ENCODE data around the gene PRKCH.

PRKCH gene

DNA sequence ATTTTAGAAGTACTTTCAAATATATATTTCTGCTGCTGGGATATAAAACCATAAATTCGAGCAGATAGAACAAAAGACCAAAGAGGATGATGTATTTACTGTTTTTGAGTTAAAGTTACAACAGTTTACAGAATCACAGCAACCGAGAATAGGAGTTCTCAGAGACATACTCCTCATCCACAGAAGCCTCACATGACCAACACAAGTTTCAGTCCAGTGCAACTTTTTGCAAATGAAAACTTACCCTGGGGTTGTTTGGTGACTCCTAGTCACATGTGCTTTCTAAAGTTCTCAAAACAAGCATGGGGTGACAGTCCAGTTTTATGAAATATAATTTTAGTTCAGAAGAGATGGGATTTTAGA lies 117.1 kb downstream of the PRKCH start:
- no peak overlapping the region for H3K4me3 ChIP-seq (ENCODE audit: low read depth, low read length)
- peaks cover 13% of the 10 kb centered on the region for H3K4me1 ChIP-seq (ENCODE audit: control insufficient read depth, insufficient read depth, low read length)
- no peaks in the 10 kb centered on the region for H3K36me3 ChIP-seq (ENCODE audit: control insufficient read depth, insufficient read depth, low read length)
- H3K27me3 ChIP-seq (ENCODE audit: control insufficient read depth, insufficient read depth, low read length): no peaks in the 10 kb centered on the region
- no peaks in the 10 kb centered on the region for H3K9me3 ChIP-seq (ENCODE audit: control insufficient read depth, insufficient read depth, low read length)
- no peak overlapping the region for H3K9ac ChIP-seq (ENCODE audit: low read depth, low read length)

DNA sequence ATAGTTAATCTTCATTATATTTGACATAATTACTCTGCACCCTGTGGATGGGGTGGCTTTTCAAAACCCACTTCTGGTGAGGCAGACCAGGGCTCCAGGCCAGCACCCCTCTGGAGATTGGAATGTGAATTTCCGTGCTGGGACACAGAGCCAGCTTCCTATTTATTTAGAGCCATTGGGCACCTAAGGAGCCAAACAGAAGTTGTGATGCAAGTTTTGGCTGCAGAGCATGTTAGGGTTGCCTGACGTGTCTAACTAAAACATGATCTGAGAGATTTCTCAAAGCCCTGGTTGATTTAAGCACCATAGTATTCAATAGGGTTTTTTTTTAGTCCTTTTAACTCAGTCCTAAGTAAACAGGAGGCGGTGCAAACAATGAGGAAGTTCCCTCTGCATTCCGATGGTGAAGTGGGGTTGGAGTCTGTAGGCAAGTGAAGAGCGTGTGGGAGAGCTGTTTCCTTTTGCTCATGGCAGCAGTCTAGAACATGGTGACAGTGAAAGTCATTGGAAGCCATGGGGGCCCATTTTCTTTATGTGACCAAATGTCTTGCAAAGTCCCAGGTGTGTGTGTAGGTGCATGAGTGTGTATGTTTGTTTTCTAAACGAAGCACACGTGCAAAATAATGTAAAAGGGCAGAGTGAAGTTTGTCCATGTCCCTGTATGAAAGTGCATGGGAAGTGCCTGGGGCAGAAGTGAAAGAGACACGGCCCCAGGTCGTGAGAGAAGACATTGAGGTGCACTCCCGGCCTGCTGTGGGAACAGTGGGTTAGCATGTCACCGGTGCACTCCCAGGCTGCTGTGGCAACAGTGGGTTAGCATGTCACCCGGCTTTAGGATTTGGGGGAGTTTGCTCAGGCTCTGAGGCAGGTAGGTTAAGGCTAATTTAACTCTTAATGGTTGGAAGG lies 117.7 kb downstream of the PRKCH start:
- H3K9me3 ChIP-seq (ENCODE audit: control insufficient read depth, insufficient read depth, low read length): no peaks in the 10 kb centered on the region
- H3K36me3 ChIP-seq (ENCODE audit: control insufficient read depth, insufficient read depth, low read length): no peaks in the 10 kb centered on the region
- H3K4me3 ChIP-seq (ENCODE audit: low read depth, low read length): peak overlapping the region; percentile 30
- no peaks in the 10 kb centered on the region for H3K27me3 ChIP-seq (ENCODE audit: control insufficient read depth, insufficient read depth, low read length)
- H3K4me1 ChIP-seq (ENCODE audit: control insufficient read depth, insufficient read depth, low read length): peaks cover 13% of the 10 kb centered on the region
- no peak overlapping the region for H3K9ac ChIP-seq (ENCODE audit: low read depth, low read length)

DNA sequence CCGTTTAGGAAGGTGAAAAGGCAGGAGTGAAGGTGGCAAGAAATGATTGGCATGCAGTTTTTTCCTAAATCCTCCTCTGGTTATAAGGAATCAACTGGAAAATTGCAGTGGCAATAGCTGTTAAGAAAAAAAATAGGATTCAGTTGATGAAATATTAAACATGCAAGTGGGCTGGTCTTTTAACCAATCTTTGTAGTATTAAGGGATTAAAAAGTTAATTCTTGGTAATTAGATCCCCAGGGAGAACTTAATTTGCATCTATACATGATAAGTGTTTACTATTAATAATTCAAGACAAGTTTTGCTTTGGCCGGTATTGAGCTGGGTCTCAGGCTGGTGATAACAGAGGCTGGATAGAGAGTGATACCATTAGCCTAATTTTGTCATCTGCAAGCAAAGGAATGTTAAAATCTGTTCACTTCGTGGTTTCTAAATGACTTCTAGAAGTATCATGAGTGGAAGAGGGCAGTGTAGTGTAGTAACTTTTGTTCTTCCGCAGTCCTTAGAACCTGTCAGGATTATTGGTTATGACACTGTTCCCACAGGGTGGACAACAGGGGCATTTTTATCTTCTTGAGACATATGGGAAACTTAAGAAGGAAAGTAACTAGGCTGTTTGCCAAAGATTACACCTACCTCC lies 118.5 kb downstream of the PRKCH start:
- Histone ChIP-seq H3K4me3 (ENCODE audit: low read depth, low read length) (no peak overlapping the region), H3K9ac (ENCODE audit: low read depth, low read length) (no peak overlapping the region), H3K4me1 (ENCODE audit: control insufficient read depth, insufficient read depth, low read length) (peaks cover 13% of the 10 kb centered on the region), H3K27me3 (ENCODE audit: control insufficient read depth, insufficient read depth, low read length) (no peaks in the 10 kb centered on the region), H3K36me3 (ENCODE audit: control insufficient read depth, insufficient read depth, low read length) (no peaks in the 10 kb centered on the region), H3K9me3 (ENCODE audit: control insufficient read depth, insufficient read depth, low read length) (no peaks in the 10 kb centered on the region)

DNA sequence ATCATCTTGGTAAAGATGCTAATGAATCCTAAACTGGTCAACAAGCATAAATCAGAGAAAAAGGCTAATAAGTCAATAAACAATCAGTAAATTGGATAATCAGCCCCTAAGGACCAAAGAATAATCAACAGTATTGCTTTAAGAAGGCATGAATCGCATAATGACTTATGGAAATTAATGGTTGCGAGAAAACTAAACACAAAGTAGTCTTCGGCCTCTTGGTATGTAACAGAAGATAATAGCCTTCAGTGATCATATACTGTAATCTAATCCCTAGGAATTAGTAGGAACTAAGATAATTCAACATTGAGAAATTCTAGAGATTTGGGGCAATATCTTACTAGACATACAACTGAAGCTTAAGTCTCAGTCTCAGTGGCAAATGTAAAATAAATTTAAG lies 122.1 kb downstream of the PRKCH start:
- Histone ChIP-seq H3K27me3 (ENCODE audit: control insufficient read depth, insufficient read depth, low read length) (no peaks in the 10 kb centered on the region), H3K4me3 (ENCODE audit: low read depth, low read length) (no peak overlapping the region), H3K4me1 (ENCODE audit: control insufficient read depth, insufficient read depth, low read length) (peaks cover 11% of the 10 kb centered on the region), H3K9ac (ENCODE audit: low read depth, low read length) (no peak overlapping the region), H3K36me3 (ENCODE audit: control insufficient read depth, insufficient read depth, low read length) (no peaks in the 10 kb centered on the region), H3K9me3 (ENCODE audit: control insufficient read depth, insufficient read depth, low read length) (no peaks in the 10 kb centered on the region)

DNA sequence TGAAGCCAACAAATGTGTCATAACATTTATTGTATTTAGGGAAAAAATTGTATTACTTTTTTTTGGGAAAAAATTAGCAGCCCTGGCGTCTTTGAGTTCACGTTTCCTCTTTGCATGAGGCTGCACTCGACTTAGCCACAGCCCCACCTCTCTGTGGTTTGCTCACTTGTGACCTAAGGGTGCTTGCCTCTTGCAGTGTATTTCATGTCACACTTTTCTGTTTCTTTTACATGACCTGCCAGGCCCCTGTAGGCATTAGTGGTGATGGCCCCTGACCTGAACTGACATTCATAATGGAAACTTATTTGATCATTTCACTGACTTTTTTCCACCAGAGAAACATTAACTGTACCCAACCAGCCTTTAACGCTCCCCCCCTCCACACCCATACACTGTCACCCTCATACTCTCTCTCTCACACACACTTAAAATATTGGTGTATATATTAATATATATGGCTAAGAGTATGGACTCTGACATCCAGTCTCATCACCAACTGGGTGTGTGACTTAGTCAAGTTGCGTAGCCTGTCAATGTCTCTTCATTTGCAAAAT lies 122.9 kb downstream of the PRKCH start:
- Histone ChIP-seq H3K36me3 (ENCODE audit: control insufficient read depth, insufficient read depth, low read length) (no peaks in the 10 kb centered on the region), H3K4me1 (ENCODE audit: control insufficient read depth, insufficient read depth, low read length) (peaks cover 6% of the 10 kb centered on the region), H3K9ac (ENCODE audit: low read depth, low read length) (no peak overlapping the region), H3K4me3 (ENCODE audit: low read depth, low read length) (no peak overlapping the region), H3K9me3 (ENCODE audit: control insufficient read depth, insufficient read depth, low read length) (no peaks in the 10 kb centered on the region), H3K27me3 (ENCODE audit: control insufficient read depth, insufficient read depth, low read length) (no peaks in the 10 kb centered on the region)

DNA sequence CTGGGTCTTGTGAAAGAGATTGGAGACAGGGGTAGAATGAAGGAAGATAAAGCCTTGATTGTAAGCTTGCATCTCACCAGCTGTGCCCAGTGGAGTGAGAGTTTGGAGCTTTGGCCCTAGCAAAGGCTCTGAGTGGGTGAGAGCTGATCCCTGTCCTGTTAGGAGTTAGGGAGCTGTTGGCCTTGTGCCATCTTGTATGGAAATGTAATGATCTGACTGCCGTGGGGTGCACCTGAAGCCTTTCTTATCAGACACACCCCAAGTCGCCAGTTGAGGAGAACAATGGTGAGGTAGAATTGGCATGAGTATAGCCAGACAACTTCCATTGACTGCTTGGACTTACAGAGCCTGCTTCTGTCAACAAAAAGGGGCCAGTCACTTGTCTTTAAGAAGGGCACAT lies 130.1 kb downstream of the PRKCH start:
- no peak overlapping the region for H3K9ac ChIP-seq (ENCODE audit: low read depth, low read length)
- no peak overlapping the region for H3K4me3 ChIP-seq (ENCODE audit: low read depth, low read length)
- H3K36me3 ChIP-seq (ENCODE audit: control insufficient read depth, insufficient read depth, low read length): no peaks in the 10 kb centered on the region
- no peaks in the 10 kb centered on the region for H3K9me3 ChIP-seq (ENCODE audit: control insufficient read depth, insufficient read depth, low read length)
- H3K27me3 ChIP-seq (ENCODE audit: control insufficient read depth, insufficient read depth, low read length): no peaks in the 10 kb centered on the region
- no peaks in the 10 kb centered on the region for H3K4me1 ChIP-seq (ENCODE audit: control insufficient read depth, insufficient read depth, low read length)

DNA sequence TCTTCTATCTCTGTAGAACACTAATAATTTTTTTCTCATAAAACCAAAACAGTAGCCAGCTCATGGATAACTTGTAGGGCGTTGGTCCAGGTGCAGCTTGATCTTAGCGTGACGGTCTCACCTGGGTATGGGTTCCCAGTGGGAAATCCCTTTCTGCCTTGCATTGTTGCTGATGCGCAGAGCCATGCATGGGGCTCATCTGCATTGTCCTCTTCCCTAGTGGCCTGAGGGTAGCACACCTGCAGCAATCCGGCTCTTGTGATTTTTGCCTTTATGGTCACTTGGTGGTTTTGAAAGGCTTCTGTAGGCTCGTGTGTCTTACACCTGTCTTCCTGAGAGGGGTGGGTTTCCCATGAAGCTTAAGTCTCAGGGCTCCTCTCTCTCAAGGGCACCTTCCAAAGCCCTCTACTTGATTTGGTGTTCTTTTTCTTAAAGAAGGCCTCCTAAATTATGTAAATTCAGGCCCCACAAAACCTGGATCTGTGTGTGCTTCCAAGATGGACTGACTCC lies 130.6 kb downstream of the PRKCH start:
- Histone ChIP-seq H3K9ac (ENCODE audit: low read depth, low read length) (no peak overlapping the region), H3K9me3 (ENCODE audit: control insufficient read depth, insufficient read depth, low read length) (no peaks in the 10 kb centered on the region)

DNA sequence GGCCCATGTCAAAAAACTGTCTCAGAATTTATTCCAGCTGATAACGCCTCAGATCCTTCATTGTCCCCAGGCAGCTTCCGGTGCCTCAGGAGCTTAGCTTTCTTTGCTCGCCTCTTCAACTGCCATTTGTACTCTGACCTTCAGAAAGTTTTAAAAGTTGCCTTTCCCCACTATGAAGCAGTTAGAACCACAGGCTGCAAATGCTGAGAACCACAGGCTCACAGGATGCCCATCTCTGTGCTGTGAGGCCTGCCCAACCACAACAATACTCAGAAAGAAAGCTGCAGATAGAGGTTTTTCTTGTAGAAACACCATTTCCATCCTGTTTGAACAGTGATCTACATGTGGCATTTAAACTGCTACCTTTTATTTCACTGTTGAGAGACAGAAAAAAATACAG lies 131.1 kb downstream of the PRKCH start:
- Histone ChIP-seq H3K4me3 (ENCODE audit: low read depth, low read length) (no peak overlapping the region), H3K27me3 (ENCODE audit: control insufficient read depth, insufficient read depth, low read length) (no peaks in the 10 kb centered on the region), H3K9me3 (ENCODE audit: control insufficient read depth, insufficient read depth, low read length) (no peaks in the 10 kb centered on the region), H3K9ac (ENCODE audit: low read depth, low read length) (no peak overlapping the region), H3K36me3 (ENCODE audit: control insufficient read depth, insufficient read depth, low read length) (no peaks in the 10 kb centered on the region), H3K4me1 (ENCODE audit: control insufficient read depth, insufficient read depth, low read length) (no peaks in the 10 kb centered on the region)

More for the DNA sequence above, 130.6 kb downstream of the PRKCH start:
- no peak overlapping the region for H3K4me3 ChIP-seq (ENCODE audit: low read depth, low read length)
- H3K36me3 ChIP-seq (ENCODE audit: control insufficient read depth, insufficient read depth, low read length): no peaks in the 10 kb centered on the region
- H3K27me3 ChIP-seq (ENCODE audit: control insufficient read depth, insufficient read depth, low read length): no peaks in the 10 kb centered on the region
- no peaks in the 10 kb centered on the region for H3K4me1 ChIP-seq (ENCODE audit: control insufficient read depth, insufficient read depth, low read length)

DNA sequence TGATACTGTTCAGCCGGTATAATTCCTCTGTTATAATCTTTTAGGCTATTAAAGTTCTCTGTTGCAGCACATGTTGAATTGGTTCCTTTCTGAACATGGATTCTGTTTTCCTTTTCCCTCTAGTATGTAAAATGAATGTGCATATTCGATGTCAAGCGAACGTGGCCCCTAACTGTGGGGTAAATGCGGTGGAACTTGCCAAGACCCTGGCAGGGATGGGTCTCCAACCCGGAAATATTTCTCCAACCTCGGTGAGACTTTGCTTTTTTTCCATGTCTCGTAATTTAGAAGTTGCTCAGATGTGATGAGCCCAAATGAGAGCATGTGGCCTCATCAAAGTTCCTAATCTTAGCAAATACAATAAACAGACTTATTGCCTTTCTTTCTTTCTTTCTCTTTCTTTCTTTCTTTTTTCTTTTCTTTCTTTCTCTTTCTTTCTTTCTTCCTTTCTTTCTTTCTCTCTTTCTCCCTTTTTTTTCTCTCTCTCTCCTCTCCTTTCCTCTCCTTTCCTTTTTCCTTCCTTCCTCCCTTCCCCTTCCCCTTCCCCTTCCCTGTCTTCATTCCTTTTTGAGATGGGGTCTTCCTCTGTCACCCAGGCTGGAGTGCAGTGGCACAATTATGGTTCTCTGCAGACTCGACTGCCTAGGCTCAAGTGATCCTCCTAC lies 131.9 kb downstream of the PRKCH start:
- Histone ChIP-seq H3K9me3 (ENCODE audit: control insufficient read depth, insufficient read depth, low read length) (no peaks in the 10 kb centered on the region), H3K4me1 (ENCODE audit: control insufficient read depth, insufficient read depth, low read length) (no peaks in the 10 kb centered on the region), H3K36me3 (ENCODE audit: control insufficient read depth, insufficient read depth, low read length) (no peaks in the 10 kb centered on the region), H3K27me3 (ENCODE audit: control insufficient read depth, insufficient read depth, low read length) (no peaks in the 10 kb centered on the region), H3K4me3 (ENCODE audit: low read depth, low read length) (no peak overlapping the region), H3K9ac (ENCODE audit: low read depth, low read length) (no peak overlapping the region)

DNA sequence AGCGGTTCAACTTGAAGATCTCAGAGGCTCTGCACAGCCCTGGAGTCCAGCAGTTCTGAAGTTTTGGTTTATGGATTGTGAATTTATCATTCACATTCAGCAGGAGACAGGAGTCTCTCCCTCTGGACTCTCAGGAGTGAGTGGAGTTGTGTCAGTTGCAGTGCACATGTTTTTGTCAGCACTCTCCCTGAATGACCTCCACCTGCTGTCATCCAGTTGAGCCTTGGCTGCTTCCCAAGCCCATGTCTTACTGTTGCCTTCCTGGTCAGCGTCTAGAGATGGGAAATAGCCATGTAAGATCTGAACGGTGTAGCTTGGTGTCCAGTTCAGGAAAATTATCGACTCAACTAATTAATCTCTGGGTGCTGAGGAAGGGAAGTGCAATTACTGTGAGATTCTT lies 133.2 kb downstream of the PRKCH start:
- Histone ChIP-seq H3K9ac (ENCODE audit: low read depth, low read length) (no peak overlapping the region), H3K4me1 (ENCODE audit: control insufficient read depth, insufficient read depth, low read length) (no peaks in the 10 kb centered on the region), H3K27me3 (ENCODE audit: control insufficient read depth, insufficient read depth, low read length) (no peaks in the 10 kb centered on the region), H3K4me3 (ENCODE audit: low read depth, low read length) (no peak overlapping the region), H3K36me3 (ENCODE audit: control insufficient read depth, insufficient read depth, low read length) (no peaks in the 10 kb centered on the region), H3K9me3 (ENCODE audit: control insufficient read depth, insufficient read depth, low read length) (no peaks in the 10 kb centered on the region)

DNA sequence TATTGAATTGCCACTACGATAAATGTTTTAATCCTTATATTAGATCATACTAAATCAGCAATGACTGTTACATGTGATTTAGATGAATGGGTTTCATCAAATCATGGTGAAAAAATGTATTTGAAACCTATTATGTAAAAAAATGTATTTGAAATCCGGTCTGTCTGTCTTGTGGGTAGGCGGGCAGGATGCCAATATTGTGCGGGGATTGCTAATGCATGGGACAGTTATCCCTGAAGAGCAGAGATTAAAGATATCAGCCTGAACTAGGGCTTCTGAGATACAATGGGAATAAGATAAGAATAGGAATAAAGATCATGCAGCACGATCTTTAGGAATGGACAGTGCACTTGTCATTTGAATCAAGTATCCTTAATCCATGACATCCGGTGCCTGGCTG lies 134.0 kb downstream of the PRKCH start:
- Histone ChIP-seq H3K36me3 (ENCODE audit: control insufficient read depth, insufficient read depth, low read length) (no peaks in the 10 kb centered on the region), H3K9me3 (ENCODE audit: control insufficient read depth, insufficient read depth, low read length) (no peaks in the 10 kb centered on the region), H3K4me3 (ENCODE audit: low read depth, low read length) (no peak overlapping the region)

More for the DNA sequence above, 134.0 kb downstream of the PRKCH start:
- no peak overlapping the region for H3K9ac ChIP-seq (ENCODE audit: low read depth, low read length)
- no peaks in the 10 kb centered on the region for H3K27me3 ChIP-seq (ENCODE audit: control insufficient read depth, insufficient read depth, low read length)
- H3K4me1 ChIP-seq (ENCODE audit: control insufficient read depth, insufficient read depth, low read length): no peaks in the 10 kb centered on the region

Measured in iPS-15b (cell line).